CD4-positive, alpha-beta T cell treated with Interleukin-17A for 4 hours (primary cell): ENCODE data around the gene ACTRT2.

ENCODE experiments used
- DNase-seq: peaks from one replicate; pipeline ENCODE4 v3.0.0-alpha.2; 2020; ENCODE audit warnings: mixed read lengths

The ACTRT2 gene

DNA sequence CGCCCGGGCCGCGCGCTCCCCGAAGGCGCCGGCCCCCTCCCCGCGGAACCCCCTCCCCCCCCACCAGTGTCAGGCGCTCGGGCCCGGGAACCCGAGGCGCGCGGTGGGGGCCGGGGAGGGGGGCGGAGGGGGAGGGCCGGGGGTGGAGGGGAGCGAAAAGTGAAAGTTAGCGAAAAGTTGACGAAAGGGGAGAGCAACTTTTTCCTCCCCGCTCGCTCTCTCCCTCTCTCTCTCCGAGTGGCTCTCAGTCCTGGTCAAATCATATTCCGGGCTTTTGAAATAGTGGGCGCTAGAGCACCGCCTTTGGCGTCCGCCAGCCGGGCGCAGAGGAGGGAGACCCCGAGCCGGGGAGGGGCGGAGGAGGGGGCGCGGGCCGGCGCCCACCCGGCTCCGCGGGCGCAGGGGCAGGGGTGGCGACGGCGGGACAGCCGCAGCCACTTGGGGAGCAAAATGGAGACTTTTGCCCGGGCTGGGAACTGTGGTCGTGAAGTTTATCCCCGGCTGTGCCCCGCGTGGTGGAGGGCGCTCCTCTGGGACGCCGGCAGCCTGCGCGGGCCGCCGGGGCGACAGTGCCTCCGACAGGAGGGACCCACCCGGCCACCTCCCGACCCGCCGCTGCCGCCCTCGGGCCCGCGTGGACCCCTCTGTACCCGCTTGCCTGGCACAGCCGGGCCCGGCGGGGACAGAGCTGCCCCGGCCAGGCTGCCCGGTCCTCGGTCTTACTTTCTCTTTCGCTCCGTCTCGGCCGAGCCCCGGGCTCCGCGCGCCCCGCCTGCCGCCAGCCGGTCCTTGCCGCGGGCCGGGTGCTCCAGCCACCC lies 48.4 kb downstream of the ACTRT2 start:
- DNase-seq, result no peak

DNA sequence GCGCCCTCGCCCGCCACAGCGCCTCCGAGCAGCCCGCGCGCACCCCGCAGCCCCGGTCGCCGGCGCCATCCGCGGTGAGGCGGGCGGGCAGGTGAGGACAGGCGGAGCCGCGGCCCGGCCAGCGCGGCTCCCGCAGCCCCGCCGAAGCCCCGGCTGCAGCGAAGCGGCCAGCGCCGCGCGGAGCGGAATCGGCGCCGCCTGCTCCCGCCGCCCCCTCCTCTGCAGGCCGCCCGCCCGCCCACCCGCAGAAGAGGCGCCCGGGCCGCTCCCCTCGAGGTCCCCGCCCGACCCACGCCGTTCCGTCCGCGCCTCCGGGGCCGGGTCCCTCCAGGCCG lies 49.0 kb downstream of the ACTRT2 start:
- DNase-seq, result no peak

DNA sequence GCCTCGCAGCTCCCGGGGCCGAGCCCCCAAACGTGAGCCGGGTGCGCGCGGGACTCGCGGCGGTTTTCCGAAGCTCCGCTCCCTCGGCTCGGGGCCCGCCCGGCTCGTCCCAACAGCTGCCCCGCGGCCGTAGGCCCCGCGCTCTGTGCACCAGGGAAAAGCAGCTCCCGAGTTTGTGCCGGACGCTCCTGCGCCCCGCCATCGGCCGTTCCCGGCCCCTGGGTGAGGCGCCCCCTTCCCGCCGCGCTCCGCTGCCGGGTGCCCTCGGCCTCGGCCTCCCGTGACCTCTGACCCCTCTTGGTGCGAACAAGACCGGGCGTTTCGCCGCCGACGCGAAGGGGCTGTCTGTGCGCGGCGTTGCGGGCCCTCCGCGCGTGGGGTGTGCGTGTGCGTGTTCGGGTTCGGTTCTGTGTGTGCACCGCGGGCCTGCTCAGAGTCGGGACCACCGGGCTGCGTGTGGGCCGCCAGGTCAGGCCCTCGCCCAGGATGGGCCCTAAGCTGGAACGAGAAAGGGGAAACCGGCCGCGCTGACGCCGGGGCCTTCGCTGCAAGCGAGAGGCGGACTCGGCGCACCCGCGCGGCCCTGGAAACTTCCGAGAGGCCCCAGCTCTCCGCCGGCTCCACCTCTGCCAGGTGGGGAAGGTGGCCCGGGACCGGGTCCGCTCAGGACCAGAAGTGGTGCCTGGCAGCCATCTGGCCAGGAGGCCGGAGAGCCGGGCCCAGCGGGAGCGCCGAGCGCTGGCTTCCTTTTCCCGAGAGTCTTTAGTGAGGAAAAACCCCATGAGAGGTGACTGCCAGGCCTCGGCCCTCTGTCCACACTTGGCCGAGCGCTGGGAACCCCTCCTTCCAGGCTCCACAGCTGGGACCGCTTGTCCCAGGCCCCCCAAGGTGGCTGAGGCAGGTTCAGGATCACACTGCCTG lies 49.6 kb downstream of the ACTRT2 start:
- no peak for DNase-seq

DNA sequence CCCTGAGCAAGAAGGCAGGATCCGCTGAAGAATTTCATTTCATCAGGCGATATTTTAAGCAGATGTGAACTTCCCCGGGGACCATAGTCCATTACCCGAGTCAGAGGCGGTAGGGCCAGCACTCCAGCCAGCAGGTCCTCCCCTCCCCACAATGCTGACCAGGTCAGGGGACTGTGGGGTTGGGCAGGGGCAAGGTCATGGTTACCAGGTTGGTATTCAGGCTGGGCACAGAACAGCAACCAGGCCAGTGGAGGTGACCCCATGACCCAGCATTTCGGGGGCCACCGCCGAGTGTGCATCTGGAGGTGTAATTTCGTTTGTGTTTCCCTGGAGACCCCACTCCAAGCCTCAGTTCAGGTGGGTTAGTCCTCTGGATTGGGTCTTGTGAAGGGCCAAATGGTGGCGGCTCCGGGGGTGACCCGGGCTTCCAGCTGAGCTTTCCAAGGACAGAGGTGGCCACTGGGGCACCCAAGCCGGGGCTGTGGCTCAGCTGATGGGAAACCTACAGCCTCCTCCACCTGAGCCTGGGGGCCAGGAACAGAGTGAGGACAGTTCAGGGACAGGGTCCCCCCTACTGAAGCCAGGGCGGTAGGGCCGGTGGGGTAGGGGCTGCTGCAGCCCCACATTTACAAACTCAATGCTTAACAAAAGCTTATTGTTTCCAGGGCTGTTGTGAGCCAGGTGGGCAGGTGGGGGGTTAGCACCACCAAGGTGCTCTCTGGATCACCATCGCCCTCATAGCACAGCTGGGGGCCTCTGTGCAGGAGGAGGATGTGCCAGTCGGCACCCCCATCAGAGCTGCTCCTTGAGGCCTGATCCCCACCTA lies 50.5 kb downstream of the ACTRT2 start:
- no peak for DNase-seq
